HG02678 (cell line): ENCODE data around the gene HECW1.
"Not testable (repeated sequence)": the region's sequence is repeated elsewhere in the genome, so short reads cannot be mapped to it uniquely, and the experiment has no call there.

Experiments used
- ATAC-seq: cut with Tn5 transposase; IDR thresholded peaks from one replicate; pipeline ENCODE4 v1.9.1; 2021; ENCODE audit warnings: mild to moderate bottlenecking, moderate library complexity; ENCODE audit not compliant: unreplicated experiment

Gene HECW1

DNA sequence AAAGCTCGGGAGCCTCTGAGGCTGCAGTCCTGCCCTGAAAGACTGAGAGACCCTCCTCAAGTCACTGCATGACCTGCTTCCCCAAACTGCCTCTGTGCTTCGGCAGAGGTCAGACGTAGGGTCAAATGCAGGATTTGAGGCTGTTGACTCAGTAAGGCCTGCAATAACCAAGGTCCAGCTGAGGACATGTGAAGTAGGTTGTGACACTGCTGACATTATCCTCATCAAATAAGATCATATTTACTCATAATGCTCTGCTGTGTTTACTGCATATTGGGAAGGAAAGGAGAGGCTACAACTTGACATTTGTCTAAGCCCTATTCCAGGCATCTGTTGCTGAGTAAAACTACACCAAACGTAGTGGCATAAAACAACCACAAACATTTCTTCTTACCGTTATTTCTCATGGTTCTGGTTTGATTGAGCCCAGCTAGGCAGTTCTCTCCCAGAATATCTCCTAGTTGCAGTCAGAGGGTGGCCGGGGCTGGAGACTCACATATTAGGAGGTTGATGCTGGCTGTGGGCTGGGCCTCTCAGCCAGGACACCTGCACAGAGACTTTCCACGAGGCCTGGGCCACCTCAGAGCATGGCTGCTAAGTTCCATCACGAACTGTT is 348.4 kb downstream of the HECW1 start:
- no peak for ATAC-seq

DNA sequence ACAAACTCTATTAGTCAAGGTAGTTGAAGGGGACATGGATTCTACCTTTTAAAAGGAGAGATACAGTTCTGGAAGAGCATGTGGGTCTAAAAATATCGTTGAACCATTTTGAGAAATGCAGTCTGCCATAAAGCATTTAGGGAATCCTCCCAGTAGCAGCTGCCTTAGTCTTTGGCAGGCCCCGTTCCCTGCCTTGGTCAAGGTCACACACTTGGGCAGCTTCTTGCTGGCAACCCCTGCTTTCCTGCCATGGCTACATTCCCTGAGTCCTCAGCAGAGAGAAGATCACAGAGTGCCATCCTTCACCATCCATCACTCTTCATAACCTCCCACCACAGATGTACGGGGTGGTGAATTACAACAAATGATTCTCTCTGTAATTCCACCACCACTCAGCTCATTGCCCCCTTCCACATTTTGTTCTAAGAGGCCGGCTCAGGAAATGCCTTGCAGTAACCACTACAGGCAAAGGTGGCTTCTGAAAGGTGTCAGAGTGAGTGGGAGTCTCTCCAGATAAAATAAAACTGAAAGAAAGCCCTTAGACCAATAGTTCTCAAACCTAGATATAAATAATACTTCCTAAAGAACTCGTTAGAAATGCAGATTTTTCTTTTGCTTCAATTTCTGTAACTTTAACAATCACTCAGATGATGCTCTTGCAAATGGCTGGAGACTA is 349.0 kb downstream of the HECW1 start:
- ATAC-seq = no peak

DNA sequence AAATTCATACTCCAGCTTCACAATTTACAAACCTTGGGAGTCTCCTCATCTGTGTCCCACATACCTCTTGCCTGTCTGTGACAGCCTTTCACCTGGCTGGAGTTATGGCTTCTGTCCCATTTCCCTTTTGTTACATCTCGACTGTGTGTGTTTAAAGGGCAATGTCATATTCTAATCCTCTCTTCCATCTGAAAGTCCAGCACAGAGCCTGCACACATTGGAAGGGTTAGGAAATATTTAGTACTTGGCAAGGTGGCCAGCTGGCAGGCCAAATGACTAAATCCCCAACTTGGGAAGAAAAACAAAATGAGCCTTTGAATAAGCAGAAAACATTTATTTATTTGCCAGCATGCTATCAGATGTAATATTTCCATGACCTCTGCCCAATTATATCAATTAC is 350.4 kb downstream of the HECW1 start:
- no peak for ATAC-seq

DNA sequence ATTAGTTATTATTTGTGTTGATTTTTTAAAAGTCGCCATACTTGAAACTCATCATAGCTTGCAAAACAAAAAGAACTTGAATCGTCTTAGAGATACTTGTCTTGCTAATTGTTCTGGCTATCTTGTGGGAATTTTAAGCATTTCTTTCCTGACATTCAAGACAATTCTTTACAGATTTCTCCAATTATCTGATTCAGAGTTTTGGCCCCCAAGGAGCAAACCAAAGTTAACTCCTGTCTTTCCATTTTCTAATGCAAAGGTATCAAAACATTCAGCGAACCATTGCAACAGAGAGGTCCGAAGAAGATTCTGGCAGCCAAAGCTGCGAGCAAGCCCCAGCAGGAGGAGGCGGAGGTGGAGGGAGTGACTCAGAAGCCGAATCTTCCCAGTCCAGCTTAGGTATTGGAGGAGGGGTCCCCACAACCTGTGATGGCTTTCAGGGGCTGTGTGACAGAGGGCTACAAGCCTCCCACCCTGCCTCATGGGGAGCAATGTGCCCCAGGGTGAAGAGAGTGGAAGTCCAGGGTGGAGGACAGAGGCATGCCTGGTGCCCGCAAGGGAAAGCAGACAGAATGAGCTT is 351.0 kb downstream of the HECW1 start:
- ATAC-seq = no peak

DNA sequence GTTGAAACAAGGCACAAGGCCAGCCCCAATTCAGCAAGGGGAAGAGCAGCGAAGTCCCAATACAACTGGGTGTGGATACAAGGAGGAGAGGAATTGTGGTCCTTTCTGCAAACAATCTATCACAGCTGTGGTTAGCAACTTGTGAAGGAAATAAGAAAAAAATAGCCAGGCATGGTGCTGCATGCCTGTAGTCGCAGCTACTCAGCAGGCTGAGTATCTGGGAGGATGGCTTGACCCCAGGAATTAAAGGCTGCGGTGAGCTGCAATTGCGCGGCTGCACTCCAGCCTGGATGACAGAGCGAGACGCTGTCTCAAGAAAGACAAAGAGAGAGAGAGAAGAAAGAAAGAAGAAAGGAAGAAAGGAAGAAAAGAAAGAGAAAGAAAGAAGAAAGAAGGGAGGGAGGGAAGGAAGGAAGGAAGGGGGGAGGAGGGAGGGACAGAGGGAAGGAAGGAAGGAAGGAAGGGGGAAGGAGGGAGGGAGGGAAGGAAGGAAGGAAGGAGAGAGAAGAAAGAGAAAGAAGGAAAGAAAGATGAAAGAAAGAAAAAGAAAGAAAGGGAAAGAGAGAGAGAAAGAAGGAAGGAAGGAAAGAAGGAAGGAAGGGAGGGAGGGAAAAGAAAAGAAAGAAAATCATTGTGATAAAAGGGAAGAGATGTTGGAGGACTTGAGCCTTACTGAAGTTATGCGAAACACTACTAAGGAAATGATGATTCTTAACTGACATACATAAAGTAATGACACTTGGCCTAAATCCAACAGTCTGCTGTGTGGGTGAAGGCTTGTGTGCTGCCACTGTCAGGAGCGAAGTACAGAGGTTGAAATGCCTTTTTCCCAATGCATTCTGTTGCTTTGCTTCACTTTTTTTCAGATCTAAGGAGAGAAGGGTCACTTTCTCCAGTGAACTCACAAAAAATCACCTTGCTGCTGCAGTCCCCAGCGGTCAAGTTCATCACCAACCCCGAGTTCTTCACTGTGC is 353.4 kb downstream of the HECW1 start:
- ATAC-seq = no peak

DNA sequence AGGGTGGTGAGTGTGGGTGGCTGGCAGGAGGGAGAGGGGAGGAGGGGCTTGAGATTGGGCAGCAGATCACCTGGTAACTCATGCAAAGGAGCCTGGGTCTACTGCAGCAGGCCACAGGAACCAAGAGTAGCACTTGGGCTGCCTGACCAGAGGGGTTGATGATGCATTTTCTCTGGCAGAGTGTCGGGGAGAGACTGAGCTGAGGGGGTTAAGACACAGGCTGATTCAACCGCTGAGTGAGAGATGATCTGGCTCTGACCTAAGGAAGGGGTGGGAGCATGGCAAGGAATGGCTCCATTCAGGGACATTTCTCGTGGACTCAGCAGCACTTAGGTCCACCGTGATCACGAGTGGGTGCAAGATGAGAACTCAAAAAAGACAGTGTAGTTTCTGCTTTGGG is 355.0 kb downstream of the HECW1 start:
- ATAC-seq = no peak

DNA sequence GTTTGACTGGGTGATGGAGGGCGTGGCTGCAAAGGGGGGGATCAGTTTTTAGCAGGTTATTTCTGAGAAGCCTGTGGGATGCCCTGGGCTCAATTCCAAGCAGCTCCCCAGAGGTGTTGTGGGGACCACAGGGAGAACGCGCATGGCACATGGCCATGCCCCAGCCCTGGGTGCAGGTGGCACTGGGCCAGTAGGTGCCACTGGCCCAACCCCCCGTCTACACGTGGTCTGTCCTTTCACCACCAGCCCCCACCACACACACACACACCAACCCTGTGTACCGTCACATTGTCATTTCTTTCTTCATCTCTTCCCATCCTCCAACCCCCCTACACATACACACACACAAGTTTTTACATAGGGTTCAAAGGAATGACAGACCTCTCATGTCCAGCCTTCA is 355.4 kb downstream of the HECW1 start:
- no peak for ATAC-seq

DNA sequence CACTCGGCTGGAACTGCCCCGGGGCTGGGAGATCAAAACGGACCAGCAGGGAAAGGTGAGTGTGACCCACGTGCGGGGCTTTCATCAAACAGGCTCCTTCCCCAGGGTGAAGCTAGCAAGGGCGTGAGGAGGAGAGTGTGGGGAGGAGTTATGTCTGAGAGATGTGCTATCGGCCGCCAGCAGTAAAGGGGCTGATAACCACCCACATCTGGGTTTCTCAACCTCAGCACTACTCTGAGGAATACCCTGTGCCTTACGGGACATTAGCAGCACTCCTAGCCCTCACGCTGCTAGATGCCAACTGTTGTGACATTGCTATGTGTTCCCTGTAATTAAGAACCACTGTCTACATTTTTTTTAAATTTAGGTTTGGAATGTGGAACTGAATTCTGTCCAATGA is 356.6 kb downstream of the HECW1 start:
- no peak for ATAC-seq

DNA sequence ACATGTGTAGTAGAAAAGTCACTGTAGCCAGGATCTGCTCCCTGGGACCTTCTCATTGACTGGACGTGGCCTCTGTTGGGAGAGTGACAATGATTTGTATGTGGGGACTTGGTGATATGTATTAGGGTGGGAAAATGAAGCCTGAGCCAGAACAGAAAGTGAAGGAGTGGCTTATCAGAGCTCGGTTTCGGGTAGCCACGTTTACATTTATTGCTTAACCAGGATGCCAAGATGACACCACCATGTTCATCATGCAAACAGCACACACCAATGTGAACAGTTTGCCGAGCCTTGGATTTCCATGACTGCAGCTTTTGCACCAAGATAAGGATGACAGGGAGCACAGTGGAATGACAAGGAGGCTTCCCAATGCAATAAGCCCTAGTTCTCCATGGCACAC is 357.7 kb downstream of the HECW1 start:
- no peak for ATAC-seq

DNA sequence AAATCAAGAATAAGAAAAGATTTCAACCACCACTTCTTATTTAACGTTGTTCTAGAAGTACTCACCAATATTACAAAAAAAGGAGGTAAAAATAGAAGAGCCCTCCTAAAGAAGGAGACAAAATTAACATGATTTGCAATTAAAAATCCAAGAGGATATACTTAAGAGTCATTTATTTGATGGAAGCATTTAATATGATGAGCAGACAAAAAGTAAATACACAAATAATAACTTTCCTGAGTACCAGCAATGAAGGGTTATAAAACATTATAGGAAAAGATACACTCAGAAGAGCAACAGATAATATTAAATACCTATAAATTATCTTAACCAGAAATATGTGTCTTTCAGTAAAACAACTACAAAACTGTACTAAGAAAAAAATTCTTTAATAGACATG is 363.5 kb downstream of the HECW1 start:
- ATAC-seq = no peak

DNA sequence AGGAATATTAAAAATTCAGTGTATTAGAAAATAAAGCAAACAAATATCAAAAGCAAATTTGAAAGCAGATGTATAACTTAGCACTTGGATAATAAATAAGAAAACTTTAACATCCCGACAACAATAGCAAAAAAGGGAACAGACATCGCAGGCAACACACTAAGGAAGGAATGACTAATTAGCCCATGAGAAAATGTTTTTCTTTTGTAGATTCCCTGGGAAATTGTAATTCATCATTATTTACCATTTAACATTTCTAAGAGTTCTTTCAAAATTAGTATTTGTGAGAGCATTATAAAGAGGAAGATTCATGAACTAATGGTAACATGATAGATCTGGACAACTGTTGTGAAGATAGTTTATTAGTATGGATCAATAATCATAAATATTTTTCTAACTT is 364.4 kb downstream of the HECW1 start:
- no peak for ATAC-seq

DNA sequence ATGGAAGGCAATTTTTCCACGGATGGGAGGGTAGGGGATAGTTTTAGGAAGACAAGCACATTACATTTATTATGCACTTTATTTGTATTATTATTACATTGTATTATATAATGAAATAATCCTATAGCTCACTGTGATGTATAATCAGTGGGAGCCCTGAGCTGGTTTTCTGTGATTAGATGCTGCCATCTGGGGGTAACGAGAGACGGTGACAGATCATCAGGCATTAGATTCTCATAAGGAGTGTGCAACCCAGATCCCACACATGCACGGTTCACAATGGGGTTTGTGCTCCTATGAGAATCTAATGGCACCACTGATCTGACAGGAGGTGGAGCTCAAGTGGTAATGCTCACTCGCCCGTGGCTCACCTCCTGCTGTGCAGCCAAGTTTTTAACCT is 366.6 kb downstream of the HECW1 start:
- no peak for ATAC-seq

DNA sequence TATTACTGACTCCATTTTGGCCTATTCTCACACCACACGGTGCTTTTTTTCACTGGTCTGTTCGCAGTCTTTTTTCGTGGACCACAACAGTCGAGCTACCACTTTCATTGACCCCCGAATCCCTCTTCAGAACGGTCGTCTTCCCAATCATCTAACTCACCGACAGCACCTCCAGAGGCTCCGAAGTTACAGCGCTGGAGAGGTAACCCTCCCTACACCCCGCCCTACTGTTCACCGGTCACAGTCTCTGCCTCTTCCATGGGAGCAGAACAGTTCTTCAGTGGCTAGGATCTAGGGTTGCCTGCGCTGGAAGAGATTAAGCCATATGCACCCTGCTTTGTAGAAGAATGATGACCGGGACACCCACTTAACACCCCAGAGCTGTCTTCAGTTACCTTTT is 367.1 kb downstream of the HECW1 start:
- ATAC-seq = no peak

DNA sequence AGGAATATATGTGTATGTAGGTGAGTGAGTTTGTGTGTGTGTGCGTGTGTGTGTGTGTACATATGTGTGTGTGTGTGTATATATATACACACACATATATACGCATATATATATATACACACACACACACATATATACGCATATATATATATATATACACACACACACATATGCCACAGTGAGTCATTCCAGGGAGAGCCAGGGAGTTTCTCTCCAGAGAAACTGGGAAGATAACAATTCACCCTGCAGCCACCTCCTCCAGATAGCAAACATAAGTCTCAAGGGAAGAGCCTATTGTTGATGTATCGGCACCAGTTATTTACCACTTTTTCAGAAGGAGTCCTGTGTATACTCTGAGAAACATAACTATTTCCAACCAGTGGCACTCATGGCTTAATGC is 368.1 kb downstream of the HECW1 start:
- ATAC-seq = no peak

DNA sequence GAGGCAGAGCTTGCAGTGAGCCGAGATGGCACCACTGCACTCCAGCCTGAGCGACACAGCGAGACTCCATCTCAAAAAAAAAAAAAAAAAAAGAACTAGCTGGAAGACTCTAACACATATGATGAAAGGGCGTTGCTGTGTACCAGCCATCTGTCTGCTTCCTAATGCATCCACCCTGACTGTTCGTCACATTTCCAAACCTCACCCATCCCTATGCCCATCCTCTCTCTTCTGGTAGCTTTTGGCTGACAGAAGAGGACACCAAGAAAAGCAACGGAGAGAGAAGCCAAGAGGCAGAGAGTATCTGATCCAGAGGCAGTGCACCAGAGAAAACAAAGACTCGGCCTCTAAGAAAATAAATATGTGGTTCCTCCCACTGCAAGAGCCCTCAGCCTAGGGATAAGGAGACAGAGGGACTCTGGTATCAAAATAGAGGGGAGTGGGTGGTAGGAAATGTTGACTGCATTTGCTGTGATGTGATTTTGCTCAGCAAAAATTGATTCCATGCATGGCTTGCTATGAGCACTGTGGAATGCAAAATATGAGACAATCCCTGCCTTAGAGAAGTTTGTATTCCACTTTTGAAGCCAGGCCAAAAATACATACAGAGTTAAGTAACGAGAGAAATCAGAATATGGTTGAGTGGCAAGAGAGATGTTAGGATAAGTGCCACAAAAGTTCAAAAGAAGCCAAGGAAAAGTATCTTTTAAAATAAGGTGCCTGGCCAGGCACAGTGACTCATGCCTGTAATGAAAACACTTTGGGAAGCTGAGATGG is 369.6 kb downstream of the HECW1 start:
- ATAC-seq = no peak

DNA sequence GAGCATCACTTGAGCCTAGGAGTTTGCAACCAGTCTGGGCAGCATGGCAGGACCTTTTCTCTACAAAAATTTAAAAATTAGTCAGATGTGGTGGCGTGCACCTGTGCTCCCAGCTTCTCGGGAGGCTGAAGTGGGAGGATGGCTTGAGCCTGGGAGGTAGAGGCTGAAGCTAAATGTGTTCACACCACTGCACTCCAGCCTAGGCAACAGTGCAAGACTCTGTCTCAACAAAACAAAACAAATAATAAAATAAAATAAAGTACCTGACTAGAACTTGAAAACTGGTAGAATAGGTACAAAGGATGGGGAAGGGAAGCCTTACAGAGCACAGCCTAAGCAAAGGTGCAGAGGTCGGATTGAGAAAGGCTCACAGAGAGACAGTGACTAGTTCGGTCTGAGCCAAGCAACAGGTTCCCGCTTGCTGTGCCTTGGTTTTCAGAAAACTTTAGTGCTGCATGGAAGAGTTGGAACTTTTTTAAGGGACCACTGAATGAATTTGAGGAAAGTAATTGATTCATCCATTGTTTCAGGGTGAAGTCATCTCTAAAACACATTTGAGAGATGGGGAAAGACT is 370.3 kb downstream of the HECW1 start:
- ATAC-seq = no peak

DNA sequence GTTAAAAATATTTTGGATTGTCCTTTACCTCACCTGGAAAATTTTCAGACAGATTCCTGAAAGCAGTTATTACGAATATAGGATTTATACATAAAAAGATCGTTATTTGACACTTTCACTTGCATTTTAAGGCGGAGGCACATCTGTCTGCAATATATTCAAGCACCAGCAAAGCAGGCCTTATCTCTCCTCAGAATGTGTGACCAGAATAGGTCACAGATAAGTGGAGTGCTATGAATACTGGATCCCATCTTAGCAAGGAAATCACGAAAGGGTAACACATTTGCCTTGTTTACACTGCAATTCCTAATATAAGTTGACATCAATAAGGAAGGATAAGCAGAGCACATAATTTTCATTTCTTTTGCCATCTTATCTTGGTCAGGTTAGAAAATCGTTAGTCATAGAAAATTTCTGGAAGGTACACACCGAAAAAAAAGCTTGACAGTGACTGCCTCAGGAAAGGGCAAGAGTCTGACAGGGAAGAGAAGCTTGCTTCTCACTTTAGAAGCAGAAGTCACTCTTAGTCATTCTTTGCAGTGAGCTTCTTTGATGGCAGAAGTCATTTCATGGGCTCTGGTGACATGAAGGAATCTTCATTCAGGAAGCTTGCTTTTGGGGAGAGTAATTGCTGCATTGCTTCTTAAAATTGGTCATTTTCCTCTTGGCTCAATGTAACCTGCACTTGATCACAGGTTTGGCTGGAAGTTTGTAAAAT is 372.4 kb downstream of the HECW1 start:
- no peak for ATAC-seq

DNA sequence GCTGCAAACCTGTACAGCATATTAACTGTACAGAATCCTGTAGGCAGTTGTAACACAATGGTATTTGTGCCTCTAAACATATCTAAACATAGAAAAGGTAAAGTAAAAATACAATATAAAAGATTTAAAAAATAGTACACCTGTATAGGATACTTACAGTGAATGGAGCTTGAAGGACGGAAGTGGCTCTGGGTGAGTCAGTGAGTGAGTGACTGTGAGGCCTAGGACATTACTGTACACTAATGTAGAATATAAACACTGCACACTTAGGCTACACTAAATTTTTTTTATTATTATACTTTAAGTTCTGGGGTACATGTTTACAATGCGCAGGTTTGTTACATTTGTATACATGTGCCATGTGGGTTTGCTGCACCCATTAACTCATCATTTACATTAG is 373.1 kb downstream of the HECW1 start:
- no peak for ATAC-seq

DNA sequence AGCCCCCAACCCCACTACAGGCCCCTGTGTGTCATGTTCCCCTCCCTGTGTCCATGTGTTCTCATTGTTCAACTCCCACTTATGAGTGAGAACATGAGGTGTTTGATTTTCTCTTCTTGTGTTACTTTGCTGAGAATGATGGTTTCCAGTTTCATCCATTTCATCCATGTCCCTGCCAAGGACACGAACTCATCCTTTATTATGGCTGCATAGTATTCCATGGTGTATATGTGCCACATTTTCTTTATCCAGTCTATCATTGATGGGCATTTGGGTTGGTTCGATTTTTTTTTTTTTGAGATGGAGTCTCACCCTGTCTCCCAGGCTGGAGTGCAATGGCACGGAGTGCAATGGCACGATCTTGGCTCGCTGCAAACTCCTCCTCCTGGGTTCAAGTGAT is 373.6 kb downstream of the HECW1 start:
- ATAC-seq = not testable (repeated sequence)

DNA sequence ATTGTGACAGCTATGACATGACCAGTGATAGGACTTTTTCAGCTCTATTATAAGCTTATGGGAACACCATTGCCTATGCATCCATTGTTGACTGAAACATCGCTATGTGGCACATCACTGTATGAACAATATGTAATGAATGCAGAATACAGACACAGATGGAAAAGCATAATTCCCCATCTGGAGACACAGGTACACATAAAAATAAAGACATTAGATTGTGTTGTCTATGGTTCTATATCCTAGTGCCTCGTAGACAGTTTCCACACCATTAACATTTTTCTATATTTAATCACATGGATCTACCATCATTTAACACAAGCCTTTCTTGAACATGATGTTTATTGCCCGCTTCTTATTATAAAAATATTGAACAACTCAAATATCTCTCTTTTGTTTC is 374.2 kb downstream of the HECW1 start:
- no peak for ATAC-seq
